Brain microvascular endothelial cell (primary cell): ENCODE measurements around the gene KCNIP4.

Source experiments
- DNase-seq: peaks from one replicate; pipeline ENCODE4 v3.0.0-alpha.2; 2020
- H3K27ac ChIP-seq: fragments of 250-450 bp; sonication (Bioruptor Pico); 2 replicates; pipeline ENCODE4 v1.5.1; 2020; ENCODE audit warnings: mild to moderate bottlenecking, moderate library complexity
- H3K27me3 ChIP-seq: fragments of 250-450 bp; sonication (Bioruptor Pico); replicated peaks from 2 replicates; pipeline ENCODE4 v1.5.1; 2020; ENCODE audit warnings: mild to moderate bottlenecking
- H3K36me3 ChIP-seq: fragments of 250-450 bp; sonication (Bioruptor Pico); replicated peaks from 2 replicates; pipeline ENCODE4 v1.5.1; 2020; ENCODE audit warnings: mild to moderate bottlenecking
- H3K4me3 ChIP-seq: 2 replicates; pipeline ENCODE4 v1.5.1; 2011; ENCODE audit warnings: low read depth, mild to moderate bottlenecking, control low read depth, low read length, moderate library complexity
- CTCF ChIP-seq: IDR thresholded peaks from 2 replicates; pipeline ENCODE4 v1.5.1; 2011; ENCODE audit warnings: low read depth, mild to moderate bottlenecking, moderate library complexity, low read length, control low read depth, inconsistent platforms; ENCODE audit errors: missing control alignments
- in situ Hi-C: cut with HindIII; loops from 2 replicates; pipeline ENCODE4 v1.10.0; 2017; ENCODE audit warnings: low sequenced_read_pairs, low pct_ligation_motif_present

The KCNIP4 gene

GRCh38 chr4:21962691-21963090, 14.1 kb upstream of the KCNIP4 start:
- DNase-seq: no peak
- TF ChIP-seq CTCF: no peak
- in situ Hi-C loops: no loop called here
- Histone ChIP-seq H3K4me3 (no peak overlapping the region), H3K27ac (no peak overlapping the region), H3K27me3 (no peaks in the 10 kb centered on the region), H3K36me3 (no peaks in the 10 kb centered on the region)

- H3K27me3 ChIP-seq: no peaks in the 10 kb centered on the region
- TF ChIP-seq CTCF: no peak
- no peaks in the 10 kb centered on the region for H3K36me3 ChIP-seq
- H3K27ac ChIP-seq: no peak overlapping the region
- no peak overlapping the region for H3K4me3 ChIP-seq
- DNase-seq: no peak
- in situ Hi-C loops: no loop called here
These were observed 12.2 kb upstream of the KCNIP4 start for GRCh38 chr4:21960793-21961192.

- in situ Hi-C loops: no loop called here
These were observed 6.3 kb upstream of the KCNIP4 start for GRCh38 chr4:21954916-21955315.

GRCh38 chr4:21953653-21954052, 5.1 kb upstream of the KCNIP4 start:
- no peak for TF ChIP-seq CTCF
- in situ Hi-C loops: no loop called here
- no peaks in the 10 kb centered on the region for H3K27me3 ChIP-seq
- H3K36me3 ChIP-seq: no peaks in the 10 kb centered on the region
- no peak overlapping the region for H3K27ac ChIP-seq
- H3K4me3 ChIP-seq: no peak overlapping the region
- DNase-seq: no peak

More at GRCh38 chr4:21954916-21955315, 6.3 kb upstream of the KCNIP4 start:
- no peak overlapping the region for H3K27ac ChIP-seq
- no peak for DNase-seq
- no peak overlapping the region for H3K4me3 ChIP-seq
- H3K27me3 ChIP-seq: no peaks in the 10 kb centered on the region
- TF ChIP-seq CTCF: no peak
- H3K36me3 ChIP-seq: no peaks in the 10 kb centered on the region

- Histone ChIP-seq H3K36me3 (no peaks in the 10 kb centered on the region), H3K27me3 (peaks cover 5% of the 10 kb centered on the region), H3K27ac (no peak overlapping the region), H3K4me3 (no peak overlapping the region)
- in situ Hi-C loops: no loop called here
- no peak for DNase-seq
- no peak for TF ChIP-seq CTCF
These were observed 4.0 kb upstream of the KCNIP4 start for GRCh38 chr4:21952549-21952948.

GRCh38 chr4:21949073-21949457, 493 bp upstream of the KCNIP4 start:
- no peak for DNase-seq

More at GRCh38 chr4:21949073-21949457, 493 bp upstream of the KCNIP4 start:
- Histone ChIP-seq H3K27ac (no peak overlapping the region), H3K36me3 (no peaks in the 10 kb centered on the region), H3K4me3 (peak overlapping the region; percentile 52), H3K27me3 (peaks cover 7% of the 10 kb centered on the region)
- no peak for TF ChIP-seq CTCF
- in situ Hi-C loops: no loop called here
